ENCODE results near the gene CDK9.

The CDK9 gene

GRCh38 chr9:127818574-127818973 lies 32.7 kb downstream of the CDK9 start:
- Histone ChIP-seq H3K4me1 (ENCODE audit: control insufficient read depth in 2 of 2, insufficient read depth in 1 of 2, low read depth in 1 of 2, low read length in 2 of 2) (peaks cover 0 to 3% of the 10 kb centered on the region in 2 donors), H3K23ac (ENCODE audit: low read depth, low read length, poor library complexity) (peak overlapping the region; percentile 73), H4K91ac (ENCODE audit: low read depth, low read length, poor library complexity) (no peak overlapping the region), H2BK120ac (ENCODE audit: low read depth, low read length) (peak overlapping the region; percentile 22), H2AFZ (ENCODE audit: low read length) (no peak overlapping the region), H3K27me3 (ENCODE audit: control insufficient read depth in 3 of 3, insufficient read depth in 3 of 3, low read depth in 1 of 3, low read length in 3 of 3) (no peaks in the 10 kb centered on the region), H2AK5ac (ENCODE audit: low read depth, low read length) (no peak overlapping the region), H3K79me1 (ENCODE audit: low read depth, low read length) (no peaks in the 10 kb centered on the region), H3K4me2 (ENCODE audit: insufficient read depth, low read length, poor library complexity, severe bottlenecking) (no peak overlapping the region), H3K4me3 (ENCODE audit: low read length in 2 of 2) (no peak overlapping the region), H3K9ac (ENCODE audit: low read depth, low read length, poor library complexity) (no peak overlapping the region), H2BK12ac (ENCODE audit: low read length) (no peak overlapping the region), H4K8ac (ENCODE audit: low read depth, low read length) (no peak overlapping the region), H3K9me3 (replicated peaks in 1 of 2; ENCODE audit: control insufficient read depth in 2 of 2, insufficient read depth in 1 of 2, low read depth in 1 of 2, low read length in 2 of 2) (peaks cover 0 to 2% of the 10 kb centered on the region in 2 donors), H3K4ac (ENCODE audit: low read length) (no peak overlapping the region), H3K14ac (ENCODE audit: low read length) (peak overlapping the region; percentile 38), H2BK15ac (ENCODE audit: low read length) (no peak overlapping the region), H2BK5ac (ENCODE audit: low read length) (peak overlapping the region; percentile 75), H3K18ac (ENCODE audit: low read length) (no peak overlapping the region), H3K36me3 (replicated peaks in 1 of 2; ENCODE audit: control insufficient read depth in 2 of 2, insufficient read depth in 2 of 2, low read length in 2 of 2) (peaks cover 7 to 13% of the 10 kb centered on the region in 2 donors), H3K27ac (replicated peaks; ENCODE audit: low read length) (no peak overlapping the region)
- no CpG with 5 or more reads among the region's 11 CpGs for WGBS, 2 donors (ENCODE audit: extremely low coverage in 2 of 2, insufficient read length in 2 of 2, insufficient replicate concordance in 1 of 2)
- DNase-seq (ENCODE audit: low spot score), result no peak

- WGBS, 2 donors (ENCODE audit: extremely low coverage in 2 of 2, insufficient read length in 2 of 2, insufficient replicate concordance in 1 of 2), result no CpG with 5 or more reads among the region's 4 CpGs
- Histone ChIP-seq H2BK15ac (ENCODE audit: low read length) (no peak overlapping the region), H3K27me3 (ENCODE audit: control insufficient read depth in 3 of 3, insufficient read depth in 3 of 3, low read depth in 1 of 3, low read length in 3 of 3) (peaks cover 0 to 15% (median 0%) of the 10 kb centered on the region in 3 experiments), H3K4me3 (ENCODE audit: low read length in 2 of 2) (no peak overlapping the region), H3K18ac (ENCODE audit: low read length) (no peak overlapping the region), H2BK120ac (ENCODE audit: low read depth, low read length) (no peak overlapping the region), H3K9me3 (replicated peaks in 1 of 2; ENCODE audit: control insufficient read depth in 2 of 2, insufficient read depth in 1 of 2, low read depth in 1 of 2, low read length in 2 of 2) (peaks cover 0 to 2% of the 10 kb centered on the region in 2 donors), H3K9ac (ENCODE audit: low read depth, low read length, poor library complexity) (no peak overlapping the region), H2BK12ac (ENCODE audit: low read length) (no peak overlapping the region), H3K27ac (replicated peaks; ENCODE audit: low read length) (no peak overlapping the region), H3K79me1 (ENCODE audit: low read depth, low read length) (no peaks in the 10 kb centered on the region), H3K4ac (ENCODE audit: low read length) (no peak overlapping the region), H3K36me3 (replicated peaks in 1 of 2; ENCODE audit: control insufficient read depth in 2 of 2, insufficient read depth in 2 of 2, low read length in 2 of 2) (no peaks in the 10 kb centered on the region), H3K4me1 (ENCODE audit: control insufficient read depth in 2 of 2, insufficient read depth in 1 of 2, low read depth in 1 of 2, low read length in 2 of 2) (peaks cover 3 to 6% of the 10 kb centered on the region in 2 donors), H4K8ac (ENCODE audit: low read depth, low read length) (no peak overlapping the region), H2AFZ (ENCODE audit: low read length) (no peak overlapping the region), H2AK5ac (ENCODE audit: low read depth, low read length) (no peak overlapping the region), H2BK5ac (ENCODE audit: low read length) (no peak overlapping the region), H3K4me2 (ENCODE audit: insufficient read depth, low read length, poor library complexity, severe bottlenecking) (no peak overlapping the region), H4K91ac (ENCODE audit: low read depth, low read length, poor library complexity) (no peak overlapping the region), H3K23ac (ENCODE audit: low read depth, low read length, poor library complexity) (no peak overlapping the region), H3K14ac (ENCODE audit: low read length) (no peak overlapping the region)
- no peak for DNase-seq (ENCODE audit: low spot score)
Measured at GRCh38 chr9:127822108-127822507, 36.3 kb downstream of the CDK9 start.

DNA sequence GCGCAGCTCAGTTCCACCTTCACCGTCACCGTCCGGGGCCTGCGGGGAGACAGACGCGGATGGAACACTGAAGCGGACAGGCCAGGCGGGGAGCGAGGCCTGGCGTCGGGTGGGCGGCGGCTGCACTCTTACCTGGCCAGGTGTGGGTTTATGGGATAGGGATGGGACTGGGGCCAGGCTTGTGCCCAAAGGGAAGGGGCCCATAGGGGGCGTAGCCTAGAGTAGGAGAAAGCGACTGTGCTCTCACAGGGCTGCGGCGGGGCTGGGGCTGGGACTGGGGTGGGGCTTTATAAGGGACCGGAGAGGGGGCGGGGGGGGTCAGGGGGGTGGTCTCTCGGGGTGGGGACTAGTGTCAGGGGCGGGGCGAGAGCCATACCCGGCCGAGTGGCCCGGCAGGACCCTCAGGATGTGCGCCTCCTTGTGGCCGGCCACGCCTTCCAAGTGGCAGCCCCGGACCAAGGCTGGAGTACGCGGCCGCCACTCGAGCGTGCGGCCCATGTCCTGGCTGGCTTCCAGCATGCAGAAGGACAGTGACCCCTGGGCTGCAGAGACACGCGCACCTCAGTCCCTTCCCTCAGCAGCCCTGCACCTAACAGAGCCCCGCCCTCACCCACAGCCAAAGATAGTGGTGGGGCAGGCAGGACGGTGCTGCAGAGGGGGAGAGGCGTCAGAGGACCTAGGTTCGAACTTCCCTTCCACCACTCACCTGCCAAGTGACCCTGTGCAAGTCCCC lies 39.7 kb downstream of the CDK9 start:
- H3K36me3 ChIP-seq (replicated peaks in 1 of 2; ENCODE audit: control insufficient read depth in 2 of 2, insufficient read depth in 2 of 2, low read length in 2 of 2), result no peaks in the 10 kb centered on the region
- peak overlapping the region; percentile 88 for H3K18ac ChIP-seq (ENCODE audit: low read length)
- DNase-seq (ENCODE audit: low spot score), result peak; percentile 58
- H4K8ac ChIP-seq (ENCODE audit: low read depth, low read length), result no peak overlapping the region
- WGBS, 2 donors (ENCODE audit: extremely low coverage in 2 of 2, insufficient read length in 2 of 2, insufficient replicate concordance in 1 of 2), result no CpG with 5 or more reads among the region's 42 CpGs
- peak overlapping the region; percentile 30 for H3K4me2 ChIP-seq (ENCODE audit: insufficient read depth, low read length, poor library complexity, severe bottlenecking)
- no peak overlapping the region for H2BK12ac ChIP-seq (ENCODE audit: low read length)
- no peak overlapping the region for H3K4ac ChIP-seq (ENCODE audit: low read length)
- no peak overlapping the region for H4K91ac ChIP-seq (ENCODE audit: low read depth, low read length, poor library complexity)
- H3K14ac ChIP-seq (ENCODE audit: low read length), result peak overlapping the region; percentile 63
- H3K4me3 ChIP-seq (ENCODE audit: low read length in 2 of 2), result peak overlapping the region in 1 of 2 donors; percentile 44
- H3K79me1 ChIP-seq (ENCODE audit: low read depth, low read length), result no peaks in the 10 kb centered on the region
- peak overlapping the region; percentile 97 for H3K23ac ChIP-seq (ENCODE audit: low read depth, low read length, poor library complexity)
- peak overlapping the region; percentile 75 for H2AFZ ChIP-seq (ENCODE audit: low read length)
- H3K4me1 ChIP-seq (ENCODE audit: control insufficient read depth in 2 of 2, insufficient read depth in 1 of 2, low read depth in 1 of 2, low read length in 2 of 2), result peaks cover 8 to 11% of the 10 kb centered on the region in 2 donors
- peaks cover 0 to 18% (median 0%) of the 10 kb centered on the region in 3 experiments for H3K27me3 ChIP-seq (ENCODE audit: control insufficient read depth in 3 of 3, insufficient read depth in 3 of 3, low read depth in 1 of 3, low read length in 3 of 3)
- no peak overlapping the region for H3K27ac ChIP-seq (replicated peaks; ENCODE audit: low read length)
- H2BK15ac ChIP-seq (ENCODE audit: low read length), result peak overlapping the region; percentile 82
- H2AK5ac ChIP-seq (ENCODE audit: low read depth, low read length), result peak overlapping the region; percentile 90
- peak overlapping the region; percentile 66 for H2BK120ac ChIP-seq (ENCODE audit: low read depth, low read length)
- peak overlapping the region; percentile 86 for H3K9ac ChIP-seq (ENCODE audit: low read depth, low read length, poor library complexity)
- H2BK5ac ChIP-seq (ENCODE audit: low read length), result no peak overlapping the region
- peaks cover 5% of the 10 kb centered on the region in 2 donors for H3K9me3 ChIP-seq (replicated peaks in 1 of 2; ENCODE audit: control insufficient read depth in 2 of 2, insufficient read depth in 1 of 2, low read depth in 1 of 2, low read length in 2 of 2)

- no peaks in the 10 kb centered on the region for H3K36me3 ChIP-seq (replicated peaks in 1 of 2; ENCODE audit: control insufficient read depth in 2 of 2, insufficient read depth in 2 of 2, low read length in 2 of 2)
- no peak overlapping the region for H4K91ac ChIP-seq (ENCODE audit: low read depth, low read length, poor library complexity)
- H3K23ac ChIP-seq (ENCODE audit: low read depth, low read length, poor library complexity), result peak overlapping the region; percentile 97
- no peak overlapping the region for H3K14ac ChIP-seq (ENCODE audit: low read length)
- no peak for DNase-seq (ENCODE audit: low spot score)
- H2BK12ac ChIP-seq (ENCODE audit: low read length), result no peak overlapping the region
- H3K27me3 ChIP-seq (ENCODE audit: control insufficient read depth in 3 of 3, insufficient read depth in 3 of 3, low read depth in 1 of 3, low read length in 3 of 3), result peaks cover 0 to 18% (median 0%) of the 10 kb centered on the region in 3 experiments
- no peak overlapping the region for H3K18ac ChIP-seq (ENCODE audit: low read length)
- H3K9me3 ChIP-seq (replicated peaks in 1 of 2; ENCODE audit: control insufficient read depth in 2 of 2, insufficient read depth in 1 of 2, low read depth in 1 of 2, low read length in 2 of 2), result peaks cover 5% of the 10 kb centered on the region in 2 donors
- H2BK15ac ChIP-seq (ENCODE audit: low read length), result no peak overlapping the region
- H3K79me1 ChIP-seq (ENCODE audit: low read depth, low read length), result no peaks in the 10 kb centered on the region
- H3K4me1 ChIP-seq (ENCODE audit: control insufficient read depth in 2 of 2, insufficient read depth in 1 of 2, low read depth in 1 of 2, low read length in 2 of 2), result peaks cover 8 to 11% of the 10 kb centered on the region in 2 donors
- peak overlapping the region; percentile 85 for H2AK5ac ChIP-seq (ENCODE audit: low read depth, low read length)
- H4K8ac ChIP-seq (ENCODE audit: low read depth, low read length), result no peak overlapping the region
- no peak overlapping the region for H3K4ac ChIP-seq (ENCODE audit: low read length)
- no peak overlapping the region for H2AFZ ChIP-seq (ENCODE audit: low read length)
- no CpG with 5 or more reads among the region's 7 CpGs for WGBS, 2 donors (ENCODE audit: extremely low coverage in 2 of 2, insufficient read length in 2 of 2, insufficient replicate concordance in 1 of 2)
- H3K27ac ChIP-seq (replicated peaks; ENCODE audit: low read length), result no peak overlapping the region
- H3K4me2 ChIP-seq (ENCODE audit: insufficient read depth, low read length, poor library complexity, severe bottlenecking), result no peak overlapping the region
- H3K9ac ChIP-seq (ENCODE audit: low read depth, low read length, poor library complexity), result peak overlapping the region; percentile 6
- H2BK5ac ChIP-seq (ENCODE audit: low read length), result no peak overlapping the region
- H3K4me3 ChIP-seq (ENCODE audit: low read length in 2 of 2), result peak overlapping the region in 1 of 2 donors; percentile 42
- no peak overlapping the region for H2BK120ac ChIP-seq (ENCODE audit: low read depth, low read length)
Measured at GRCh38 chr9:127826253-127826913, 40.5 kb downstream of the CDK9 start.
